ENCODE data around the gene CHN2.
"Not testable (repeated sequence)": the region's sequence is repeated elsewhere in the genome, so short reads cannot be mapped to it uniquely, and the experiment has no call there.

The CHN2 gene

GRCh38 chr7:29516491-29516890, 321.9 kb downstream of the CHN2 start:
- no peak for DNase-seq

- no peak for DNase-seq
Measured at GRCh38 chr7:29518616-29519015, 324.0 kb downstream of the CHN2 start.

- DNase-seq = no peak
Measured at GRCh38 chr7:29523728-29524127, 329.2 kb downstream of the CHN2 start.

- DNase-seq = no peak
Measured at GRCh38 chr7:29527505-29528108, 333.0 kb downstream of the CHN2 start.

- not testable (repeated sequence) for DNase-seq
Measured at GRCh38 chr7:29528526-29528925, 334.0 kb downstream of the CHN2 start.

Data from AML-193 (cell line).